Loucy (cell line): ENCODE data around the gene GABBR2.

ENCODE experiments used
- EZH2phosphoT487 ChIP-seq: fragments of 200-600 bp; IDR thresholded peaks from 2 replicates; pipeline ENCODE4 v1.6.1; 2018; ENCODE audit warnings: antibody characterized with exemption, mild to moderate bottlenecking, moderate library complexity, borderline replicate concordance
- TF ChIP-seq, protein P1 (sequence below): fragments of 200-600 bp; sonication (generic); conservative IDR thresholded peaks from 2 replicates; pipeline ENCODE4 v1.5.1; 2014; ENCODE audit warnings: mild to moderate bottlenecking, antibody characterized with exemption, low read length

DNA sequence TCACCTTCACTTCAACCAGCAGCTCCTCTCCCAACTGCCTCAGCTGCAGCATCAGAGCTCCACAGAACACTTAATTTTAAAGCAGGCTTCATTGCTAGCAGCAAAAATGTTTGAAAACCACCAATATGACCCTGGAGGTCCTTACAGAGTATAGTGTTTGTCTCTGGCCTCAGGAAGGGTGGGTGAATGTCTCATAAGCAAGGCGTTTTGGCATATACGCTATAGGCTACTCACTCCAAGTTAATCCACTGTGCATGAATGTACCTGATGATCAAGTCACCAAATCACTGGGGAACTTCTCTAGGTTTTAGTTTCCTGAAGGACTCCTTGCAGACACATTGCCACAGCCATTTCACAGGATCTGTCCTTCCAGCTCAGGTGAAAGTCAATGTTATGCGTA, 125.3 kb downstream of the GABBR2 start:
- TF ChIP-seq, protein P1, sequence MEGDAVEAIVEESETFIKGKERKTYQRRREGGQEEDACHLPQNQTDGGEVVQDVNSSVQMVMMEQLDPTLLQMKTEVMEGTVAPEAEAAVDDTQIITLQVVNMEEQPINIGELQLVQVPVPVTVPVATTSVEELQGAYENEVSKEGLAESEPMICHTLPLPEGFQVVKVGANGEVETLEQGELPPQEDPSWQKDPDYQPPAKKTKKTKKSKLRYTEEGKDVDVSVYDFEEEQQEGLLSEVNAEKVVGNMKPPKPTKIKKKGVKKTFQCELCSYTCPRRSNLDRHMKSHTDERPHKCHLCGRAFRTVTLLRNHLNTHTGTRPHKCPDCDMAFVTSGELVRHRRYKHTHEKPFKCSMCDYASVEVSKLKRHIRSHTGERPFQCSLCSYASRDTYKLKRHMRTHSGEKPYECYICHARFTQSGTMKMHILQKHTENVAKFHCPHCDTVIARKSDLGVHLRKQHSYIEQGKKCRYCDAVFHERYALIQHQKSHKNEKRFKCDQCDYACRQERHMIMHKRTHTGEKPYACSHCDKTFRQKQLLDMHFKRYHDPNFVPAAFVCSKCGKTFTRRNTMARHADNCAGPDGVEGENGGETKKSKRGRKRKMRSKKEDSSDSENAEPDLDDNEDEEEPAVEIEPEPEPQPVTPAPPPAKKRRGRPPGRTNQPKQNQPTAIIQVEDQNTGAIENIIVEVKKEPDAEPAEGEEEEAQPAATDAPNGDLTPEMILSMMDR: no peak
- no peak for TF ChIP-seq EZH2phosphoT487
